A549 (cell line): ENCODE results near the gene HMSD.

Source experiments
- CTCF ChIP-seq: fragments of >200 bp; sonication (Bioruptor Twin); formaldehyde crosslinking; IDR thresholded peaks from 3 replicates; pipeline ENCODE4 v1.5.1; 2016
- E2F6 ChIP-seq: IDR thresholded peaks from 2 replicates; pipeline ENCODE4 v1.6.1; 2012; ENCODE audit warnings: low read depth, borderline replicate concordance
- FOSB ChIP-seq: fragments of 250-450 bp; sonication (Bioruptor Pico); IDR thresholded peaks from 2 replicates; pipeline ENCODE4 v1.5.0; 2020; ENCODE audit warnings: mild to moderate bottlenecking, moderate library complexity
- POLR2A ChIP-seq: IDR thresholded peaks from 2 replicates; pipeline ENCODE4 v1.6.1; 2012; ENCODE audit warnings: mild to moderate bottlenecking, low read length
- RFX5 ChIP-seq: fragments of 450-650 bp; IDR thresholded peaks from 2 replicates; pipeline ENCODE4 v1.7.1; 2014; ENCODE audit warnings: antibody characterized with exemption, mild to moderate bottlenecking, moderate library complexity
- ZC3H11A ChIP-seq: fragments of 450-650 bp; IDR thresholded peaks from 2 replicates; pipeline ENCODE4 v1.6.1; 2014; ENCODE audit warnings: antibody characterized with exemption, mild to moderate bottlenecking
- ZSCAN20 ChIP-seq: fragments of 250-450 bp; sonication (Bioruptor Pico); IDR thresholded peaks from 2 replicates; pipeline ENCODE4 v1.8.0; 2022; ENCODE audit warnings: mild to moderate bottlenecking, moderate library complexity

GRCh38 chr18:63909870-63910269 lies 39.2 kb upstream of the HMSD start:
- TF ChIP-seq CTCF, result no peak
- TF ChIP-seq FOSB (CRISPR knock-in tag), result no peak
- no peak for TF ChIP-seq RFX5
- no peak for TF ChIP-seq ZC3H11A
- no peak for TF ChIP-seq ZSCAN20
- no peak for TF ChIP-seq POLR2A
- TF ChIP-seq E2F6, result no peak
